CD1c-positive myeloid dendritic cell (primary cell): ENCODE data around the gene AGTPBP1.
A peak's percentile ranks its signal among the peaks of the same experiment; 100 is the strongest.
"Not testable (repeated sequence)": the region's sequence is repeated elsewhere in the genome, so short reads cannot be mapped to it uniquely, and the experiment has no call there.

Experiments
- DNase-seq: peaks from one replicate; pipeline ENCODE4 v3.0.0-alpha.2; 2016; ENCODE audit errors: extremely low spot score

Gene AGTPBP1

DNA sequence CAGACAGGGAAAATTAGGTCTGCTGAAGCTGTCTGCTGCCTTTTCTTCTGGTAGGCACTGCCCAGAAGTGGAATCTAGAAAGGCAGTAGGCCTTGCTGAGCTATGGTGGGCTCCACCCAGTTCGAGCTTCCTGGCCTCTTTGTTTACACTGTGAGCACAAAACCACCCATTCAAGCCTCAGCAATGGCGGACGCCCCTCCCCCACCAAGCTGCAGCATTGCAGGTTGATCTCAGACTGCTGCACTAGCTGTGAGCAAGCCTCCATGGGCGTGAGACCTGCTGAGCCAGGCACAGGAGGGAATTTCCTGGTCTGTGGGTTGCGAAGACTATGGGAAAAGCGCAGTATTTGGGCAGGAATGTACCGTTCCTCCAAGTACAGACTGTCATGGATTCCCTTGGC is 18.5 kb downstream of the AGTPBP1 start:
- DNase-seq: no peak

DNA sequence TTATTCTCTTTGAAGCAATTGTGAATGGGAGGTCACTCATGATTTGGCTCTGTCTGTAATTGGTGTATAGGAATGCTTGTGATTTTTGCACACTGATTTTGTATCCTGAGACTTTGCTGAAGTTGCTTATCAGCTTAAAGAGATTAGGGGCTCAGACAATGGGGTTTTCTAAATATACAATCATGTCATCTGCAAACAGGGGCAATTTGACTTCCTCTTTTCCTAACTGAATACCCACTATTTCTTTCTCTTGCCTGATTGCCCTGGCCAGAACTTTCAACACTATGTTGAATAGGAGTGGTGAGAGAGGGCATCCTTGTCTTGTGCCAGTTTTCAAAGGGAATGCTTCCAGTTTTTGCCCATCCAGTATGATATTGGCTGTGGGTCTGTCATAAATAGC is 22.3 kb downstream of the AGTPBP1 start:
- not testable (repeated sequence) for DNase-seq

GRCh38 chr9:85717818-85718217 is 23.9 kb downstream of the AGTPBP1 start:
- not testable (repeated sequence) for DNase-seq

- no peak for DNase-seq
These were observed 24.5 kb downstream of the AGTPBP1 start for GRCh38 chr9:85717220-85717619.

- DNase-seq: peak; percentile 75
These were observed 25.5 kb downstream of the AGTPBP1 start for GRCh38 chr9:85716031-85716877.

GRCh38 chr9:85715587-85715986 is 26.2 kb downstream of the AGTPBP1 start:
- DNase-seq: peak; percentile 87

- no peak for DNase-seq
These were observed 27.9 kb downstream of the AGTPBP1 start for GRCh38 chr9:85713897-85714296.

- DNase-seq: no peak
These were observed 37.0 kb downstream of the AGTPBP1 start for GRCh38 chr9:85704744-85705143.

- DNase-seq: no peak
These were observed 38.4 kb downstream of the AGTPBP1 start for GRCh38 chr9:85703398-85703797.

DNA sequence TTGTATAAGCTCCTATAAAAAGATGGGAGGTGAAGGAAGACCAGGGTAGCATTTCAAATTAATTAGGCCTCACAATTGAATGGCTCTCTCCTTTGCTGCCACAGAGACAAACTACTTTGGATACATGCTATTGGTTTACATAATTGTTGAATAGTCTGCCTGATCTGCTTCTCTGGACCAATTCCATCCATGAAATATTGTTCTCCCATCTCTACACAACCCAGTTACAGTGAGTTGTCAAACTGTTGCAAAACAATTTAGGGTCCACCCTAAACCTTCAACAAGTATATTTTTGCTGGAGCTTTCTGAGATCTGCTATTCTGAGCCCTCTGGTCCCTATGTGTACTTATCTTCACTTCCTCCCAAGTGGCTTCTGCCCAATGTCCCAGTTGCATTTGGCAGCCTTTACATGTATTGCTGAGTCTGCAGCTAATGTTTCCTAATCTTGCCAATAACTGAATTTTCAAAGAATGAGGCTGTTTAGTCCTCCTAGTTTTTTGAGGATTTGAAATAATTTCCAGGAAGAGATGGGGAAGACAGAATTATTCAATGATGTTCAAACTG is 38.9 kb downstream of the AGTPBP1 start:
- peak; percentile 39 for DNase-seq

GRCh38 chr9:85702191-85702590 is 39.6 kb downstream of the AGTPBP1 start:
- no peak for DNase-seq

- no peak for DNase-seq
These were observed 41.4 kb downstream of the AGTPBP1 start for GRCh38 chr9:85700330-85700729.

DNA sequence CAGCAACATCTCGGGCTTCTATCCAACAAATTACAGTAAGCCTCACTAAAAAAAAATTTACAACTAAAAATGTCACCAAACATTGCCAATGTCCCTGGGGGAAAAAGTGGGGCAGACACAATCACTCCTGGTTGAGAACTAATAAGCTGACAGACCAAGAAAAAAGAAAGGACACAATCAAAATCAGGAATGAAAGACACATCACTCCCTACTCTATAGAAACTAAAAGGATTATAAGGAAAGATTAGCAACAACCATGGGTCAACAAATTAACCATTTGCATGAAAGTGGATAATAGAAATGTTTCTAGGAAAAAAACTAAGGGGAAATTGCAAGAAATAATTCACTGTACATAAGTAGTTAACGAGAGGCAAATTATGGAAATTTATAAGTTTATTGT is 53.4 kb downstream of the AGTPBP1 start:
- DNase-seq: no peak

DNA sequence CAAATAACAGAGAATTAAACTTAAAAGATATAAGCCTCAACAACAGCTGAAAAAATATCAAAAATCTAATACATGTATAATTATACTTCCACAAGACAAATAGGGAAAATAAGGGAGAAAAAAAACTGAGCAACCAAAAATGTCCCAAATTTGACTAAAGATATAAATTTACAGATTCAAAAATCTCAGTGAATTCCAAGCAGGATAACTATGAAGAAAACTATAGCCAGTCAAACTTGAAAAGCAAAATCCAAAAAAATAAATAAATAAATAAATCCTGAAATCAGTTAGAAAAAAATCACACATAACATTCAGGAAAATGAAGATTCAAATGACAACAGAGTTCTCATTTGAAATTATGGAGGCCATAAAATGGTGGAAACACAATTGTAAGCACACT is 56.7 kb downstream of the AGTPBP1 start:
- no peak for DNase-seq

DNA sequence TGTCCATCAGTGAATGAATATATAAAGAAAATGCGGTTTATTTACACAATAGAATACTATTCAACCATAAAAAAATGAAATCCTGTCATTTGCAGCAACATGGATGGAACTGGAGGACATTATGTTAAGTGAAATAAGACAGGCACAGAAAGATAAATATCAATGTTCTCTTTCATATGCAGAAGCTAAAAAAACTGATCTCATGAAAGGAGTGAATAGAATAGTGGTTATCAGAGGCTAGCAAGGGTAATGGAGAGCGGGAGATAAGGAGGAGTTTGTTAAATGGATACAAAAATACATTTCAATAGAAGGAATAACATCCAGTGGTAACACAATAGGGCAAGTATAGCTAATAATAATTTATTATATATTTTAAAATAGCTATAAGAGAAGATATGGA is 65.0 kb downstream of the AGTPBP1 start:
- DNase-seq: no peak

- no peak for DNase-seq
These were observed 74.4 kb downstream of the AGTPBP1 start for GRCh38 chr9:85667374-85667773.

- no peak for DNase-seq
These were observed 75.7 kb downstream of the AGTPBP1 start for GRCh38 chr9:85666086-85666485.

GRCh38 chr9:85662573-85662972 is 79.2 kb downstream of the AGTPBP1 start:
- DNase-seq: peak; percentile 2

GRCh38 chr9:85658716-85659115 is 83.0 kb downstream of the AGTPBP1 start:
- no peak for DNase-seq

DNA sequence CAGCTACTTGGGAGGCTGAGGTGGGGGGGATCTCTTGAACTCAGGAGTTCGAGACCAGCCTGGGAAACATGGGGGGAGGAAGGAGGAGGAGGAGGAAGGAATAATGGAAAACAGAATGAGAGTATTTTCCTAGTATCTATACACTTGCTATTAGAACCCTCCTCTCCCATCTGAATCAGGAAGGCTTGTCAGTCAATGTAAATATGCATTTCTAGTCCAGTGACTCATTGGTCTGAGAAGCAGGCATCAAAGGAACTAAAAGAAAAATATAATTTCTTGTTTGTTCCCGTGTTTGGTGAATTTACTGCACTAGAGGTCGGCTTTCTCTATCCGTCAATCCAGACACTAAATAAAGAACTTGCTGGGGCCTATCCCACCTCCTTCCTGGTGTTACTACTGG is 88.6 kb downstream of the AGTPBP1 start:
- no peak for DNase-seq

GRCh38 chr9:85647571-85647970 is 94.2 kb downstream of the AGTPBP1 start:
- peak; percentile 31 for DNase-seq

DNA sequence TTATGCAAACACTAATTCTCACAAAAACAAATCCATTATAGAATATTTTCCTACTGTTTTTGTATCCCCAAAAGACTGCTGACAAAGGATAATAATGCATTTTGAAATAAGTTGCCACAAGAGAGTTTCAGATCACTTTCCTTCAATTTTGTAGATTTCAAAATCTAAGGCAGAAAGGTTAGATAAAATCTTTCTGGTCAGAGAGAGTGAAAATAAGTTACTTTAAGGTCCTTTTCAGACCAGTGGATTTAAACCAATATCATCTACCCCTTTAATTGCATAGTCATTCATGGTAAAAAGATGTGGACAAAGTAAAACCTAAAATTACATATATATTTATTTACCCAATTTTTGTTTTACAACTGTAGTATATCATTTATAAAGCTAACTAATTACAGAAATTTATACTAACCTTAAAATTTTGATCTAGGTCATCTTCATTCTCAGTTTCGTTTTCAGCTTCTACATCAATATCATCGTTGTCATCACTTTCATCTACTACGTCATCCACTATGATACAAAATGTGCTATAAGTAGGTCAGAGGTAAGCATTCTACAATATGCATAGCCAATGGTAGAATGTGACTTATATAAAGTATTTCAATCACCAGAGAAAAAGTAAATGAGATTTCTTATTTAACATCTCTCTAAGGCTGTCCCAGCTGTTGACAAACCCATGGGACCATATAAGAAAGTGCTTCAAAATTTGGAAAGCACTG is 95.7 kb downstream of the AGTPBP1 start:
- peak; percentile 5 for DNase-seq

DNA sequence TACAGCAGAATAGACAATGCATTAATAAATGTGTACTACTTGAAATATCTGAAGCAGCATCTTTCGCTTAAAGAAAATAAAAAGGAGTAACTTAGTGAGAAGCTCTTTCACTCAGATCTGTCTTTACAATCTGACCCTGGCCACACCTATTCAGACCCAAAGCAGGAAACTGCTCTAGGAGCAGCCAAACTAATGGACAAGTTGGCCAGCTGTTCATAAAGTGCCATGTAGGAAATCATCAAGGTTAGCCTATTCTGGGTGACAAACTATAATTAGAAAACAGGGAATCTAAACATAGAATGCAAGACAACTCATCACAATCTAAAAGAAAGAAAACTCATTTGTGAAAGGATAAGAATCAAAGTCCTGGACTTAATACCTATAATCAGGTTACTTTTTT is 101.3 kb downstream of the AGTPBP1 start:
- no peak for DNase-seq
